Measurements from ENCODE around the gene HINT3. TPM values are rescaled to one million over a fixed set of nuclear protein-coding genes. Genes with fewer than 3 reads are reported as not detected.

The HINT3 gene
- total RNA-seq, 2 donors from 2014 or later: 13.0 to 16.4 TPM

DNA sequence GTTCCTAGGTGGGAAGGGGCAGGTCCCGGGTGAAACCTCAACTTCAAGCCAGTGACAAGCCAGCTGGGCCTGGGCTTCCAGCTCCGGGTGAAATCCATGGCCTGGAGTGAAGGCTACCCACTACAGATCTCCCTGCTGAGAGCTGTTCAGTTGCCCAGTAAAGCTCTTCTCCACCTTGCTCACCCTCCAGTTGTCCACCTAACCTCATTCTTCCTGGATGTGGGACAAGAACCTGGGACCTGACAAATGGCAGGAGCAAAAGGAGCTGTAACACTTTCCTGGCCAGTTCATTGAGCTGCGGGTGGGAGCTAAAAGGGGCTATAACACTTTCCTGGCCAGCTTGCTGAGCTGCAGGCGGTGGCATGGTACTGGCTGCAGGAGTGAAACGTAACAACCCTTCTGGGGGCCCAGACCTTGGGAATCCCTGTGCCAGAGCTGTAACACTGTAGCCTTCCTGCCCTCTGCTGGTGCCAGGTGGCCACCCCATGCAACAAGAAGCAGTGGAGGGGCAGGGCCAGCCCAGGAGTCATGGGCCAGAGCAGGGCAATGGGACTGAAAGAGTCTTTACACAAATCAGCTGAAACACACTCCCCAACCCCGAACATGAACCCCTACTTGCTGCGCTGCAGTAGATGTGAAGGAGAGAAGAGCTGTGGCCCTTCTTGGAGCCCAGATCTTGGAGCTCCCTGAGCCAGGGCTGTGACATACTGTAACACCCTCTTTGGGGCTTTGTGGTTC, 3.6 kb upstream of the HINT3 start:
- DNase-seq: peak; percentile 91
- H3K27me3 ChIP-seq (ENCODE audit: control insufficient read depth, insufficient read depth, low read length, poor library complexity, severe bottlenecking): peaks cover 10% of the 10 kb centered on the region
- H3K9ac ChIP-seq (ENCODE audit: extremely low read depth, low read length, poor library complexity, severe bottlenecking): no peak overlapping the region
- no peaks in the 10 kb centered on the region for H3K4me1 ChIP-seq (ENCODE audit: control insufficient read depth, insufficient read depth, low read length)
- TF ChIP-seq, protein P1, sequence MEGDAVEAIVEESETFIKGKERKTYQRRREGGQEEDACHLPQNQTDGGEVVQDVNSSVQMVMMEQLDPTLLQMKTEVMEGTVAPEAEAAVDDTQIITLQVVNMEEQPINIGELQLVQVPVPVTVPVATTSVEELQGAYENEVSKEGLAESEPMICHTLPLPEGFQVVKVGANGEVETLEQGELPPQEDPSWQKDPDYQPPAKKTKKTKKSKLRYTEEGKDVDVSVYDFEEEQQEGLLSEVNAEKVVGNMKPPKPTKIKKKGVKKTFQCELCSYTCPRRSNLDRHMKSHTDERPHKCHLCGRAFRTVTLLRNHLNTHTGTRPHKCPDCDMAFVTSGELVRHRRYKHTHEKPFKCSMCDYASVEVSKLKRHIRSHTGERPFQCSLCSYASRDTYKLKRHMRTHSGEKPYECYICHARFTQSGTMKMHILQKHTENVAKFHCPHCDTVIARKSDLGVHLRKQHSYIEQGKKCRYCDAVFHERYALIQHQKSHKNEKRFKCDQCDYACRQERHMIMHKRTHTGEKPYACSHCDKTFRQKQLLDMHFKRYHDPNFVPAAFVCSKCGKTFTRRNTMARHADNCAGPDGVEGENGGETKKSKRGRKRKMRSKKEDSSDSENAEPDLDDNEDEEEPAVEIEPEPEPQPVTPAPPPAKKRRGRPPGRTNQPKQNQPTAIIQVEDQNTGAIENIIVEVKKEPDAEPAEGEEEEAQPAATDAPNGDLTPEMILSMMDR (conservative IDR thresholded peaks at IDR 0.05): peak; percentile 56
- WGBS, 2 experiments (ENCODE audit: insufficient coverage in 1 of 2, insufficient read length in 1 of 2): 92 to 94% methylated on average over 2 to 7 of the region's 7 CpGs
- Mint-ChIP-seq H3K27ac (no peak overlapping the region), H3K4me1 (peaks cover 3% of the 10 kb centered on the region), H3K9me3 (peaks cover 4% of the 10 kb centered on the region), H3K36me3 (ENCODE audit: low read depth) (no peaks in the 10 kb centered on the region), H3K27me3 (ENCODE audit: insufficient read depth) (peaks cover 13% of the 10 kb centered on the region), H3K4me3 (no peak overlapping the region)
- H3K9me3 ChIP-seq (ENCODE audit: control insufficient read depth, low read length): peaks cover 10% of the 10 kb centered on the region
- H3K4me3 ChIP-seq (ENCODE audit: low read length): no peak overlapping the region
- H3K27ac ChIP-seq (ENCODE audit: low read depth, low read length): no peak overlapping the region
- H3K36me3 ChIP-seq (ENCODE audit: control insufficient read depth, insufficient read depth, low read length): no peaks in the 10 kb centered on the region

DNA sequence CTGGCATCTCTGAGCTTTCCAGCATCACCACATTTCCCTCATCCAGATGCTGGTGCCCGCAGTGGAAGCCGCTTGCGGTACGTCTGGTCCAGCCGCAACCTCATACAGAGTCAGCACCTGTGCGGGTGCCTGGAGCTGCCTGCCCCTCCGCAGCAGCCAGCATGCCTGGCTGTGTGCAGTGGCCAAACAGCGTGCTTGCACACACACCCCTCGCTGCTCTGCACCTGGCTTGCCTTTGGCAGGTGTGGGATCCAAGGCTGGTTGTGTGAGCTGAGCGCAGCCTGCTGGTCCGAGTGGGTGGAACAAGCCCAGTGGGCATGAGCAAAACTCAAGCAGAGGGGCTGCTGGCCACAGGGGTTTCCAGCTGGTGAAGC, 3.1 kb upstream of the HINT3 start:
- TF ChIP-seq, protein P1 (conservative IDR thresholded peaks at IDR 0.05): peak; percentile 72
- H3K9me3 ChIP-seq (ENCODE audit: control insufficient read depth, low read length): peaks cover 10% of the 10 kb centered on the region
- Mint-ChIP-seq H3K27ac (no peak overlapping the region), H3K9me3 (peaks cover 4% of the 10 kb centered on the region), H3K4me3 (no peak overlapping the region), H3K27me3 (ENCODE audit: insufficient read depth) (peaks cover 13% of the 10 kb centered on the region), H3K4me1 (peaks cover 3% of the 10 kb centered on the region), H3K36me3 (ENCODE audit: low read depth) (no peaks in the 10 kb centered on the region)
- no peaks in the 10 kb centered on the region for H3K4me1 ChIP-seq (ENCODE audit: control insufficient read depth, insufficient read depth, low read length)
- no peak overlapping the region for H3K9ac ChIP-seq (ENCODE audit: extremely low read depth, low read length, poor library complexity, severe bottlenecking)
- no peak overlapping the region for H3K27ac ChIP-seq (ENCODE audit: low read depth, low read length)
- DNase-seq: peak; percentile 90
- WGBS, 2 experiments (ENCODE audit: insufficient coverage in 1 of 2, insufficient read length in 1 of 2): 74 to 83% methylated on average over 4 to 11 of the region's 11 CpGs
- H3K4me3 ChIP-seq (ENCODE audit: low read length): no peak overlapping the region
- H3K36me3 ChIP-seq (ENCODE audit: control insufficient read depth, insufficient read depth, low read length): no peaks in the 10 kb centered on the region
- peaks cover 10% of the 10 kb centered on the region for H3K27me3 ChIP-seq (ENCODE audit: control insufficient read depth, insufficient read depth, low read length, poor library complexity, severe bottlenecking)

DNA sequence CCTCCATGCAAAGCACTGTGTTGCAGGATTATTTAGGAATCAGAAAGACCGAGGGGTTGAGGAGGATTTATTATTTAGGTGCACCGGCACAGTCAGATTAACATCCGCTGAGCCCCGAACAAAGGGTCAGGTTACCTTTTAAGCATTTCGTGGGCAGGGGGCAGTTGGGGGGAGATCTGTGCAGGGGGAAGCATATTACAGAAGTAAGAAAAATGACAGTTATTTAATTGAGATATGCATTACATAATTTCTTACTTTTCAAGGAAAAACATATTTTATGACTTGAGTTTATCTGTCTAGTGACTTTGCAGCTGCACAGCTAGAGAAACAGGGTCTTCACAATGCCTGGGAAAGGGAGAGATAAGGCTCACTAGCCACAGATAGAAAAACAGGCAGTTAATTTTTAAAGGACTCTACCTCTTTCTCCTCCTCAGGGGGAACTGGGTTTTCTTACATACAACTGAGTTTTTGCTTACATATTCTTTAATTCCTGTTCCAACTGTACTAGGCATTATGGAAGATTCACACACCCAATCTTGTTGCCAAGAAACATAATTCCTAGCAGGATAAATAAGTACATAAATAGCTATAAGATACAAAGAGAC, 1.7 kb upstream of the HINT3 start:
- H3K27ac ChIP-seq (ENCODE audit: low read depth, low read length): no peak overlapping the region
- H3K36me3 ChIP-seq (ENCODE audit: control insufficient read depth, insufficient read depth, low read length): no peaks in the 10 kb centered on the region
- Mint-ChIP-seq H3K4me3 (no peak overlapping the region), H3K9me3 (peaks cover 4% of the 10 kb centered on the region), H3K36me3 (ENCODE audit: low read depth) (no peaks in the 10 kb centered on the region), H3K27ac (no peak overlapping the region), H3K27me3 (ENCODE audit: insufficient read depth) (peaks cover 13% of the 10 kb centered on the region), H3K4me1 (peaks cover 3% of the 10 kb centered on the region)
- no peak overlapping the region for H3K4me3 ChIP-seq (ENCODE audit: low read length)
- no peak overlapping the region for H3K9ac ChIP-seq (ENCODE audit: extremely low read depth, low read length, poor library complexity, severe bottlenecking)
- no peak for DNase-seq
- TF ChIP-seq, protein P1 (conservative IDR thresholded peaks at IDR 0.05): no peak
- no peaks in the 10 kb centered on the region for H3K4me1 ChIP-seq (ENCODE audit: control insufficient read depth, insufficient read depth, low read length)
- peaks cover 10% of the 10 kb centered on the region for H3K27me3 ChIP-seq (ENCODE audit: control insufficient read depth, insufficient read depth, low read length, poor library complexity, severe bottlenecking)
- H3K9me3 ChIP-seq (ENCODE audit: control insufficient read depth, low read length): peaks cover 10% of the 10 kb centered on the region
- 74 to 100% methylated on average over 2 to 5 of the region's 5 CpGs for WGBS, 2 experiments (ENCODE audit: insufficient coverage in 1 of 2, insufficient read length in 1 of 2)

All from endodermal cell (in vitro differentiated cells).